H1 (cell line): ENCODE results near the gene HNF4A. TPM values are rescaled to one million over a fixed set of nuclear protein-coding genes. Genes with fewer than 3 reads are reported as not detected.
A peak's percentile ranks its signal among the peaks of the same experiment; 100 is the strongest.

Experiments used
- CTCF ChIA-PET: fragments of 300-600 bp; sonication (Branson Sonifier 250); formaldehyde crosslinking; loops from one replicate; lab custom pipeline; 2021; ENCODE audit not compliant: partially characterized antibody; lab: Charles Lee
- POLR2A ChIA-PET: fragments of 300-600 bp; sonication (Branson Sonifier 250); formaldehyde crosslinking; loops from one replicate; lab custom pipeline; 2021; ENCODE audit warnings: inconsistent platforms; ENCODE audit not compliant: partially characterized antibody; lab: Charles Lee
- DNase-seq, 2 experiments: peaks; one replicate each; pipeline versions ENCODE4 v3.0.0 to v3.0.0-alpha.2; 2010 to 2022; ENCODE audit warnings: low spot score in 2 of 2, low read depth in 1 of 2, mixed read lengths in 1 of 2
- FAIRE-seq: peaks from 2 replicates; lab custom pipeline; 2011; peaks lifted over from hg19 to GRCh38; lab: Jason Lieb, UNC
- H2AFZ ChIP-seq: 2 replicates; pipeline ENCODE4 v1.8.1; 2012; ENCODE audit warnings: low read length, inconsistent platforms
- H2AK5ac ChIP-seq: 2 replicates; pipeline ENCODE4 v1.6.1; 2013; ENCODE audit warnings: low read depth, low read length
- H2BK120ac ChIP-seq: replicated peaks from 2 replicates; pipeline ENCODE3; 2013; ENCODE audit warnings: low read depth, low read length, inconsistent platforms
- H2BK12ac ChIP-seq: 2 replicates; pipeline ENCODE4 v1.6.1; 2013; ENCODE audit warnings: low read depth, low read length
- H2BK15ac ChIP-seq: 2 replicates; pipeline ENCODE4 v1.6.1; 2013; ENCODE audit warnings: low read length
- H2BK20ac ChIP-seq: 2 replicates; pipeline ENCODE4 v1.6.1; 2013; ENCODE audit warnings: low read length
- H2BK5ac ChIP-seq: 2 replicates; pipeline ENCODE4 v1.6.1; 2013; ENCODE audit warnings: low read depth, low read length
- H3K14ac ChIP-seq: 2 replicates; pipeline ENCODE4 v1.6.1; 2013; ENCODE audit warnings: inconsistent platforms; ENCODE audit not compliant: insufficient read length
- H3K18ac ChIP-seq: 2 replicates; pipeline ENCODE4 v1.6.1; 2013; ENCODE audit warnings: low read length; ENCODE audit errors: extremely low read depth
- H3K23ac ChIP-seq: 2 replicates; pipeline ENCODE4 v1.6.1; 2013; ENCODE audit warnings: inconsistent platforms; ENCODE audit not compliant: insufficient read length
- H3K23me2 ChIP-seq: 2 replicates; pipeline ENCODE4 v1.6.1; 2013; ENCODE audit warnings: low read depth, low read length
- H3K27ac ChIP-seq: 2 replicates; pipeline ENCODE4 v1.6.1; 2011; ENCODE audit warnings: low read depth, low read length, inconsistent platforms
- H3K27me3 ChIP-seq, 4 experiments: replicated peaks in 1 of 4; 1 replicate in 1 of 4; 2 replicates in 3 of 4; pipeline versions ENCODE4 v1.6.1 to v1.8.1; 2011 to 2013; ENCODE audit warnings: low read length in 3 of 4, mild to moderate bottlenecking in 3 of 4, inconsistent platforms in 2 of 4, mixed read lengths in 2 of 4, moderate library complexity in 1 of 4; ENCODE audit not compliant: control insufficient read depth in 3 of 4, insufficient read depth in 3 of 4; ENCODE audit errors: extremely low read depth in 1 of 4
- H3K36me3 ChIP-seq, 4 experiments: 2 replicates each; pipeline versions ENCODE4 v1.6.1 to v1.8.1; 2011 to 2013; ENCODE audit warnings: mild to moderate bottlenecking in 4 of 4, low read length in 3 of 4, moderate library complexity in 2 of 4, control low read depth in 1 of 4, inconsistent platforms in 1 of 4; ENCODE audit not compliant: insufficient read depth in 4 of 4, control insufficient read depth in 2 of 4
- H3K4ac ChIP-seq: replicated peaks from 2 replicates; pipeline ENCODE3; 2013; ENCODE audit warnings: low read length, low read depth, mixed read lengths, inconsistent platforms; ENCODE audit not compliant: insufficient read length
- H3K4me1 ChIP-seq, 4 experiments: replicated peaks in 1 of 4; 1 replicate in 1 of 4; 2 replicates in 3 of 4; pipeline versions ENCODE4 v1.6.1 to v1.8.1; 2011 to 2013; ENCODE audit warnings: low read length in 3 of 4, inconsistent platforms in 2 of 4, mixed read lengths in 1 of 4; ENCODE audit not compliant: insufficient read depth in 4 of 4, control insufficient read depth in 3 of 4
- H3K4me2 ChIP-seq, 2 experiments: 2 replicates each; pipeline versions ENCODE4 v1.6.1 to v1.8.1; 2011 to 2013; ENCODE audit warnings: low read depth in 2 of 2, low read length in 2 of 2, control low read depth in 1 of 2, inconsistent platforms in 1 of 2, mild to moderate bottlenecking in 1 of 2; ENCODE audit not compliant: insufficient read depth in 1 of 2
- H3K4me3 ChIP-seq, 4 experiments: fragments of 200-600, 300-600 bp in 1 of 4; sonication (generic), shearing (Covaris generic), sonication (Bioruptor Twin) in 1 of 4; 2 replicates each; pipeline versions ENCODE4 v1.5.1 to v1.8.1; 2011 to 2016; ENCODE audit warnings: low read length in 4 of 4, low read depth in 3 of 4, control low read depth in 2 of 4, inconsistent platforms in 2 of 4, mild to moderate bottlenecking in 2 of 4, mixed read lengths in 1 of 4, moderate library complexity in 1 of 4; ENCODE audit not compliant: insufficient read depth in 2 of 4; ENCODE audit errors: extremely low read depth in 1 of 4
- H3K56ac ChIP-seq: replicated peaks from 2 replicates; pipeline ENCODE3; 2013; ENCODE audit warnings: low read depth, mild to moderate bottlenecking, mixed read lengths, low read length, inconsistent platforms; ENCODE audit not compliant: insufficient read length
- H3K79me1 ChIP-seq: 2 replicates; pipeline ENCODE4 v1.6.1; 2013; ENCODE audit warnings: low read depth, low read length, control low read depth
- H3K79me2 ChIP-seq, 2 experiments: 2 replicates each; pipeline versions ENCODE4 v1.6.1 to v1.8.1; 2012 to 2013; ENCODE audit warnings: low read length in 2 of 2, mild to moderate bottlenecking in 2 of 2, inconsistent platforms in 1 of 2; ENCODE audit not compliant: insufficient read depth in 2 of 2, control insufficient read depth in 1 of 2
- H3K9ac ChIP-seq, 4 experiments: replicated peaks in 1 of 4; 1 replicate in 1 of 4; 2 replicates in 3 of 4; pipeline versions ENCODE4 v1.6.1 to v1.8.1; 2011 to 2013; ENCODE audit warnings: low read depth in 3 of 4, low read length in 3 of 4, control low read depth in 2 of 4, mild to moderate bottlenecking in 2 of 4, moderate library complexity in 2 of 4, inconsistent platforms in 1 of 4; ENCODE audit errors: extremely low read depth in 1 of 4
- H3K9me3 ChIP-seq, 2 experiments: 2 replicates each; pipeline versions ENCODE4 v1.6.1 to v1.8.1; 2012 to 2013; ENCODE audit warnings: mild to moderate bottlenecking in 2 of 2, moderate library complexity in 2 of 2, control low read depth in 1 of 2, inconsistent platforms in 1 of 2, low read depth in 1 of 2, low read length in 1 of 2, mixed read lengths in 1 of 2; ENCODE audit not compliant: insufficient read depth in 2 of 2
- H4K20me1 ChIP-seq, 2 experiments: replicated peaks in 1 of 2; 2 replicates each; pipeline versions ENCODE3 to v1.8.1; 2011 to 2013; ENCODE audit warnings: inconsistent platforms in 2 of 2, low read length in 2 of 2, mild to moderate bottlenecking in 1 of 2; ENCODE audit not compliant: insufficient read depth in 2 of 2, control insufficient read depth in 1 of 2
- H4K5ac ChIP-seq: 2 replicates; pipeline ENCODE4 v1.6.1; 2013; ENCODE audit warnings: low read length, low read depth, mixed read lengths, inconsistent platforms; ENCODE audit not compliant: insufficient read length
- H4K8ac ChIP-seq: 2 replicates; pipeline ENCODE4 v1.8.0; 2013; ENCODE audit warnings: mild to moderate bottlenecking, moderate library complexity, low read length, inconsistent platforms; ENCODE audit not compliant: insufficient read depth; ENCODE audit errors: extremely low read depth
- H4K91ac ChIP-seq: replicated peaks from 2 replicates; pipeline ENCODE3; 2013; ENCODE audit warnings: low read length, mixed read lengths, inconsistent platforms; ENCODE audit not compliant: insufficient read length
- BACH1 ChIP-seq: IDR thresholded peaks from 2 replicates; pipeline ENCODE4 v1.6.1; 2012; ENCODE audit warnings: low read length, improper control_type of control experiment
- HDAC2 ChIP-seq, 2 experiments: fragments of 300-600 bp in 1 of 2; sonication (generic) in 1 of 2; IDR thresholded peaks; 2 replicates each; pipeline ENCODE4 v1.6.1; 2011 to 2012; ENCODE audit warnings: low read depth in 2 of 2, low read length in 2 of 2, mild to moderate bottlenecking in 2 of 2, moderate library complexity in 2 of 2, borderline replicate concordance in 1 of 2, inconsistent platforms in 1 of 2
- KDM4A ChIP-seq: IDR thresholded peaks from one replicate; pipeline ENCODE4 v1.7.1; 2012; ENCODE audit warnings: low read depth, mild to moderate bottlenecking, moderate library complexity, low read length, inconsistent platforms; ENCODE audit not compliant: severe bottlenecking
- MAFK ChIP-seq: IDR thresholded peaks from 2 replicates; pipeline ENCODE4 v1.6.1; 2012; ENCODE audit warnings: low read depth, mild to moderate bottlenecking, improper control_type of control experiment, low read length
- RXRA ChIP-seq: IDR thresholded peaks from 2 replicates; pipeline ENCODE4 v1.6.1; 2011; ENCODE audit warnings: low read depth, mild to moderate bottlenecking, low read length, moderate library complexity; ENCODE audit not compliant: insufficient read depth
- SP4 ChIP-seq: IDR thresholded peaks from 2 replicates; pipeline ENCODE4 v1.6.1; 2012; ENCODE audit warnings: low read length, inconsistent platforms
- TAF1 ChIP-seq: IDR thresholded peaks from 2 replicates; pipeline ENCODE4 v1.6.1; 2011; ENCODE audit warnings: mild to moderate bottlenecking, low read depth, low read length
- ZNF274 ChIP-seq: IDR thresholded peaks from 2 replicates; pipeline ENCODE4 v1.7.0; 2012; ENCODE audit warnings: low read length, borderline replicate concordance; ENCODE audit errors: extremely low read depth
- WGBS, 2 experiments: shearing (Covaris generic) in 1 of 2; methylation state at CpG; one replicate each; pipeline versions ENCODE4 v1.1.6 to v1.1.7; 2013 to 2015; ENCODE audit warnings: low lambda C conversion rate in 2 of 2, mixed read lengths in 2 of 2, inconsistent platforms in 1 of 2, low coverage in 1 of 2, missing lambda C conversion rate in 1 of 2; ENCODE audit not compliant: insufficient replicate concordance in 2 of 2, insufficient coverage in 1 of 2, insufficient read length in 1 of 2; ENCODE audit errors: extremely low coverage in 1 of 2, missing lambda C conversion rate in 1 of 2; 5-methylcytosine and 5-hydroxymethylcytosine counted together
- polyA plus RNA-seq, 7 experiments: library from polyadenylated mRNA; depleted of rRNA in 3 of 7; stranded (reverse) in 5 of 7; unstranded in 2 of 7; fragments of >200 nt in 5 of 7; fragments of 200-250 nt in 2 of 7; gene quantifications; 1 replicate in 5 of 7; 2 replicates in 1 of 7; 4 replicates in 1 of 7; pipeline versions ENCODE4 v1.2.1 to v1.2.3, GENCODE V29; 2011 to 2013; ENCODE audit warnings: missing spikeins in 2 of 7, mixed read lengths in 2 of 7
- total RNA-seq: library from RNA; stranded (reverse); fragmentation: NEBNext Ultra II Directional; extraction: Animal tissue kit (Norgen Biotek cat#: 25700); gene quantifications from 2 replicates; pipeline ENCODE4 v1.2.1, GENCODE V29; 2021
- TF ChIP-seq, protein P1 (sequence below): IDR thresholded peaks from 2 replicates; pipeline ENCODE4 v1.6.1; 2011; ENCODE audit warnings: low read depth, mild to moderate bottlenecking, low read length; ENCODE audit not compliant: insufficient read depth

The HNF4A gene
- total and polyA plus RNA-seq, 2 of the 8 experiments (the other 6 are each of a cell fraction or from before 2014, with no cell fraction given) = 0.03 TPM; not detected in 1

DNA sequence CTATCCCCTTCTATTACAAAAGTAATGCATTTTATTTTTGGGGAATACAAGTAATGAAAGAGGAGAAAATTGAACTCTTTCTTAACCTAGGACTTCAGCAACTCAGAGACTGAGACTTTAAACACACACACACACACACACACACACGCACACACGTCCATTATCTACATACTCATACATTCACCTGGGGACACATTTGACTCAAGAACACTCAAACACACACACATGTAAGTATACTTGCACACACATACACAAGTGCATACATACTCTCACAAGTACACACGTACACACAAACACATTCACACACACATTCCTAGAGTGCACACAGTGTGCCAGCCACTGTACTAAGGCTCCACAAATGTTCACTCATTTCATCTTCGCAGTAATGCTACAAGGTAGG, 20.8 kb upstream of the HNF4A start:
- Histone ChIP-seq H2BK12ac (peak overlapping the region; percentile 88; the same call in 1 of the 2 replicates), H4K8ac (no peak overlapping the region), H3K4me1 (peaks cover 4 to 12% (median 5%) of the 10 kb centered on the region in 4 experiments), H4K5ac (no peak overlapping the region), H3K9me3 (no peaks in the 10 kb centered on the region), H3K18ac (no peak overlapping the region; the same call in 1 of the 2 replicates), H3K79me2 (no peaks in the 10 kb centered on the region), H2BK120ac (peak overlapping the region; percentile 79), H3K23ac (no peak overlapping the region), H3K23me2 (no peaks in the 10 kb centered on the region), H3K36me3 (no peaks in the 10 kb centered on the region), H3K9ac (no peak overlapping the region), H2BK15ac (peak overlapping the region; percentile 77; the same call in 1 of the 2 replicates), H3K4me2 (no peak overlapping the region), H4K20me1 (no peaks in the 10 kb centered on the region), H3K27me3 (0 out of 7 replicates have a peak, but pooled peaks cover 0 to 2% (median 0%) of the 10 kb centered on the region in 4 experiments), H2BK20ac (no peak overlapping the region), H3K4me3 (no peak overlapping the region), H2AFZ (no peak overlapping the region), H3K27ac (no peak overlapping the region), H3K79me1 (no peaks in the 10 kb centered on the region), H2BK5ac (no peak overlapping the region), H3K4ac (peak overlapping the region; percentile 63), H2AK5ac (peak overlapping the region; percentile 98; the same call in 1 of the 2 replicates), H4K91ac (no peak overlapping the region), H3K56ac (no peak overlapping the region), H3K14ac (no peak overlapping the region)
- no peak for TF ChIP-seq SP4
- TF ChIP-seq HDAC2 (IDR thresholded peaks at IDR 0.05; ENCODE audit: borderline replicate concordance in 1 of 2, low read depth in 2 of 2, low read length in 2 of 2) = no peak
- no peak for TF ChIP-seq KDM4A
- no peak for TF ChIP-seq TAF1
- TF ChIP-seq, protein P1, sequence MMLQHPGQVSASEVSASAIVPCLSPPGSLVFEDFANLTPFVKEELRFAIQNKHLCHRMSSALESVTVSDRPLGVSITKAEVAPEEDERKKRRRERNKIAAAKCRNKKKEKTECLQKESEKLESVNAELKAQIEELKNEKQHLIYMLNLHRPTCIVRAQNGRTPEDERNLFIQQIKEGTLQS = no peak
- TF ChIP-seq RXRA = no peak
- no peak for TF ChIP-seq MAFK
- TF ChIP-seq BACH1 = no peak
- TF ChIP-seq ZNF274 = no peak
- WGBS, 2 experiments = 83% methylated on average over 4 of the region's 4 CpGs; no CpG with 5 or more reads in 1 of the 2 experiments
- POLR2A ChIA-PET = no interaction called here
- FAIRE-seq (no peak), DNase-seq (no peak)
- CTCF ChIA-PET = interaction anchor here (1.0 kb wide), 1 partner anchor 15 kb away, joined by 3 read pairs; no protein-coding TSS in a partner anchor
